Measurements from ENCODE around the gene ADISSP. TPM values are rescaled to one million over a fixed set of nuclear protein-coding genes. Genes with fewer than 3 reads are reported as not detected.

Gene ADISSP
- total RNA-seq, 4 donors from 2014 or later, result 3.0 to 19.9 (median 16.3) TPM

DNA sequence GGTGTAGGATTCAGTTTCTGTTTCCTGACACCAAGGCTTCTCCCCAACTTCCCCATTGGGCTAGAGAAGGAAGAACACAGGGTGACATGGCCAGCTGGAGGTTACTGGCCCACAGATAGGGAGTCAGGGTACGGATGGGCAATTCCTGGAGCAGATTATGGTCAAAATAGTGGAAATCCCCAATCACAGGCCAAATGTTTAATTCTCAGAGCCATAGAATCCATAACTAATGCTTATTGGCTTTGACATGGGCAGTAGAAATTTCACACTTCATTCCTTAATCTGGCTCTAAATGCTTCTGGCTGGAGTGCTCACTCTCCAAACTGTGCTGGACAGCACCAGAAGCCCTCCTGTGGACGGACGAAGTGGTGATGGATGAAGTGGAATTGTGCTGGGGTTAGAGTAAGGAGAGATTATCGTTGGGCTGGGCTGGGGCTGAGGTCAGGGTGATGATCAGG lies 56.0 kb downstream of the ADISSP start:
- Histone ChIP-seq H3K4me1 (peaks cover 0 to 3% (median 0%) of the 10 kb centered on the region in 4 donors), H3K27ac (no peak overlapping the region), H3K27me3 (no peaks in the 10 kb centered on the region), H3K9me3 (no peaks in the 10 kb centered on the region), H3K4me3 (no peak overlapping the region), H3K36me3 (no peaks in the 10 kb centered on the region)
- intact Hi-C loops (cut with DNase I; ENCODE audit: low total_unique reads) (no loop called here), in situ Hi-C loops (cut with MboI; ENCODE audit: low pct_ligation_motif_present in 1 of 4, low pct_unique_long_range_greater_than_20kb in 1 of 4, low sequenced_read_pairs in 3 of 4) (no loop called here)
- no peak for DNase-seq
- TF ChIP-seq EP300 (IDR thresholded peaks at IDR 0.05; ENCODE audit: low read depth), result no peak
- TF ChIP-seq, protein P1, sequence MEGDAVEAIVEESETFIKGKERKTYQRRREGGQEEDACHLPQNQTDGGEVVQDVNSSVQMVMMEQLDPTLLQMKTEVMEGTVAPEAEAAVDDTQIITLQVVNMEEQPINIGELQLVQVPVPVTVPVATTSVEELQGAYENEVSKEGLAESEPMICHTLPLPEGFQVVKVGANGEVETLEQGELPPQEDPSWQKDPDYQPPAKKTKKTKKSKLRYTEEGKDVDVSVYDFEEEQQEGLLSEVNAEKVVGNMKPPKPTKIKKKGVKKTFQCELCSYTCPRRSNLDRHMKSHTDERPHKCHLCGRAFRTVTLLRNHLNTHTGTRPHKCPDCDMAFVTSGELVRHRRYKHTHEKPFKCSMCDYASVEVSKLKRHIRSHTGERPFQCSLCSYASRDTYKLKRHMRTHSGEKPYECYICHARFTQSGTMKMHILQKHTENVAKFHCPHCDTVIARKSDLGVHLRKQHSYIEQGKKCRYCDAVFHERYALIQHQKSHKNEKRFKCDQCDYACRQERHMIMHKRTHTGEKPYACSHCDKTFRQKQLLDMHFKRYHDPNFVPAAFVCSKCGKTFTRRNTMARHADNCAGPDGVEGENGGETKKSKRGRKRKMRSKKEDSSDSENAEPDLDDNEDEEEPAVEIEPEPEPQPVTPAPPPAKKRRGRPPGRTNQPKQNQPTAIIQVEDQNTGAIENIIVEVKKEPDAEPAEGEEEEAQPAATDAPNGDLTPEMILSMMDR (IDR thresholded peaks at IDR 0.05), result no peak
- TF ChIP-seq POLR2AphosphoS5 (IDR thresholded peaks at IDR 0.05), result no peak
- TF ChIP-seq POLR2A (IDR thresholded peaks at IDR 0.05), result no peak
- WGBS, 2 donors (ENCODE audit: low coverage in 1 of 2), result 72 to 84% methylated on average over 3 to 4 of the region's 4 CpGs

DNA sequence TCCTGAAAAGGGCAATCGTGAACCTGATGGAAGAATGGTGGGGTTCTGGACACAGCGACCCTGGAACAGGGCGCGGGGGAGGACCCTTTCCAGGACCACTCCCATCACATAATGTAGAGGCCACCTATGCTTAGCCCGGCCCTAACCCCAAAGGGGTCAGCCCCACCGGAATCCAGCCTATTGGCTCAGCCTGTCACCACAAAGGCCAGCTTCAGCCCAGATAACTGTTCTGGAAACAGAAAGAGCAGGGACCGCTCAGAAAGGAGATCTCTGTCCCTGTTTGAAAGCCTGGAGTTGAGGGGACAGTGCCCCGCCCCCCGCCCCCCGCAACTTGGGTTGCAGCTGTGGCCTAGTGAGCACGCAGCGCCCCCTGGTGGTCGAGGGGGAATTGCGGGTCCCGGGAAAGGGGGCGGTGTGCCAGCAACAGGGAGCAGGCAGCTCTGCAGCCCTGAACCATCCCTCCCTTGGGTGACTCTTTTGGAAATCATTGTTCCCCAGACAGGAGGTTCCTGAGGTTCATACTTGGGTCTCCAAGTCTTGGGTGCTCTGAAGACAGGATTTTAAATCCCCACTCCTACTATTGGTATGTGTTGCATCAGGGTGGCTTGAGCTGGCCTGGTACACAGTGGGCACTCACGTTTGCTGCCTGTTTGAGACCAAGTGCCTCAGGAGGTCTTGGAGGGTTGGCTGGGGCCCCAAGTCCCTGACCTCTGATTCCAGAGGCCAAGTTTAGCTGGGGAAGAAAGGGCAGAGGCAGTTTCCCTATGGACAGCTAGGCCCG lies 56.7 kb downstream of the ADISSP start:
- intact Hi-C loops (cut with DNase I; ENCODE audit: low total_unique reads) (loop anchor here (1.0 kb wide), 1 partner anchor 36 kb away; no protein-coding TSS in a partner anchor), in situ Hi-C loops (cut with MboI; ENCODE audit: low pct_ligation_motif_present in 1 of 4, low pct_unique_long_range_greater_than_20kb in 1 of 4, low sequenced_read_pairs in 3 of 4) (no loop called here)
- no peaks in the 10 kb centered on the region for H3K27me3 ChIP-seq
- TF ChIP-seq EP300 (IDR thresholded peaks at IDR 0.05; ENCODE audit: low read depth), result no peak
- TF ChIP-seq, protein P1 (IDR thresholded peaks at IDR 0.05), result peak; percentile 89 to 97 (median 95)
- TF ChIP-seq POLR2AphosphoS5 (IDR thresholded peaks at IDR 0.05), result no peak
- TF ChIP-seq POLR2A (IDR thresholded peaks at IDR 0.05), result no peak
- no peaks in the 10 kb centered on the region for H3K36me3 ChIP-seq
- WGBS, 2 donors (ENCODE audit: low coverage in 1 of 2), result 26% methylated on average over 18 of the region's 18 CpGs; no CpG with 5 or more reads in 1 of the 2 donors
- no peak overlapping the region for H3K4me3 ChIP-seq
- peak overlapping the region in 2 of 4 donors; percentile 1 to 36 for H3K27ac ChIP-seq
- peaks cover 0 to 3% (median 0%) of the 10 kb centered on the region in 4 donors for H3K4me1 ChIP-seq
- no peaks in the 10 kb centered on the region for H3K9me3 ChIP-seq
- peak; percentile 72 for DNase-seq

DNA sequence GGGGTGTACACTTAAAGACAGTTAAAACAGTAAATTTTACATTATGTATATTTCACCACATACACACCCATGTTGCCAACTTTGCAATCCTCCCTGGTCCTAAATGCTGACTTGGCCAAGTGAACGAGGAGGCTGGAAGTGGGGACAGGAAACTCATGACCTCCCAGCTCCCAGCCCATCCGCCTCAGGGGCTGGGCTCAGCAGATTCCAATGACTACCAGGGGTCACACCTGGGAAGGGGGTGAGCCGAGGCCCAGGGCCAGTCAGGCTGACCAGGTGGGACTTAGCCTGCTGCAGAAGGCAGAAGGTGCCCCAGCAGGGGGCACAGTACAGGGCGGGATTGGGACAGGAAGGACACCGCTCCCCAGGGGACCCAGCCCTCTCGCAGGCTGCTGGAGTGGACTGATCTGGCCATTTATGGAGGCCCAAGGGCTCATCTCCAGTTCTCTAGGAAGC lies 57.5 kb downstream of the ADISSP start:
- H3K27me3 ChIP-seq, result no peaks in the 10 kb centered on the region
- in situ Hi-C loops (cut with MboI; ENCODE audit: low pct_ligation_motif_present in 1 of 4, low pct_unique_long_range_greater_than_20kb in 1 of 4, low sequenced_read_pairs in 3 of 4) (no loop called here), intact Hi-C loops (cut with DNase I; ENCODE audit: low total_unique reads) (loop anchor here (1.0 kb wide), 1 partner anchor 35 kb away; no protein-coding TSS in a partner anchor)
- DNase-seq, result no peak
- peaks cover 0 to 3% (median 0%) of the 10 kb centered on the region in 4 donors for H3K4me1 ChIP-seq
- H3K36me3 ChIP-seq, result no peaks in the 10 kb centered on the region
- TF ChIP-seq POLR2AphosphoS5 (IDR thresholded peaks at IDR 0.05), result no peak
- TF ChIP-seq, protein P1 (IDR thresholded peaks at IDR 0.05), result no peak
- no peak for TF ChIP-seq EP300 (IDR thresholded peaks at IDR 0.05; ENCODE audit: low read depth)
- TF ChIP-seq POLR2A (IDR thresholded peaks at IDR 0.05), result no peak
- H3K27ac ChIP-seq, result peak overlapping the region in 2 of 4 donors; percentile 1 to 36
- H3K4me3 ChIP-seq, result no peak overlapping the region
- WGBS, 2 donors (ENCODE audit: low coverage in 1 of 2), result 51% methylated on average over 6 of the region's 6 CpGs; no CpG with 5 or more reads in 1 of the 2 donors
- no peaks in the 10 kb centered on the region for H3K9me3 ChIP-seq

DNA sequence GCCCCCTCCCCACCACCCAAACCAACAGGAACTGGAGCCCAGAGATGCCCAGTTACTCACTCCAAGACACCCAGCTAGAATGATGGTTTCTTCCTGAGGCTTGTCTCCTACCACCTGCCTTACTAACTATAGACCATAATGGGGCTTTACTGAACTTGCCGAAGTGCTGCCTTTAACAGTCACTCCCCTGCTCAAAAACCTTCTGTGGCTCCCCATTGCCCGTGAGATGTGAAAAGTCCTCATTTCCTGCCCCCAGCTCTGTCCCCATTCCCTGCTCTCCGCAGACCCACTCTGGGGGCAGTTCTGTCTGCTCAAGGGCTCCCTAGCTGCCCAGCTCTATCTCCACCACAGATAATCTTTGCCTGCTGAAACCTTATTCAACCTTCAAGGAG lies 60.0 kb downstream of the ADISSP start:
- H3K36me3 ChIP-seq, result no peaks in the 10 kb centered on the region
- no peak for DNase-seq
- intact Hi-C loops (cut with DNase I; ENCODE audit: low total_unique reads), result no loop called here
- H3K4me1 ChIP-seq, result peaks cover 0 to 3% (median 0%) of the 10 kb centered on the region in 4 donors
- TF ChIP-seq, protein P1 (IDR thresholded peaks at IDR 0.05), result no peak
- no peak for TF ChIP-seq POLR2A (IDR thresholded peaks at IDR 0.05)
- no peak for TF ChIP-seq POLR2AphosphoS5 (IDR thresholded peaks at IDR 0.05)
- no peak for TF ChIP-seq EP300 (IDR thresholded peaks at IDR 0.05; ENCODE audit: low read depth)
- in situ Hi-C loops (cut with MboI; ENCODE audit: low pct_ligation_motif_present in 1 of 4, low pct_unique_long_range_greater_than_20kb in 1 of 4, low sequenced_read_pairs in 3 of 4), result no loop called here
- no peak overlapping the region for H3K27ac ChIP-seq
- H3K27me3 ChIP-seq, result no peaks in the 10 kb centered on the region
- no peaks in the 10 kb centered on the region for H3K9me3 ChIP-seq
- WGBS, 2 donors (ENCODE audit: low coverage in 1 of 2), result 85% methylated on average over 3 of the region's 3 CpGs; no CpG with 5 or more reads in 1 of the 2 donors
- H3K4me3 ChIP-seq, result no peak overlapping the region
